Measurements from ENCODE around the gene GRIA4. TPM values are rescaled to one million over a fixed set of nuclear protein-coding genes. Genes with fewer than 3 reads are reported as not detected.

Gene GRIA4
- total RNA-seq, 4 donors from 2014 or later: 0.08 to 1.0 (median 0.76) TPM

GRCh38 chr11:105907319-105907718, 297.4 kb downstream of the GRIA4 start:
- WGBS, 2 donors: 86 to 88% methylated on average over 2 of the region's 2 CpGs
- TF ChIP-seq POLR2A (IDR thresholded peaks at IDR 0.05) (no peak), CTCF (IDR thresholded peaks at IDR 0.05) (no peak)
- DNase-seq (ENCODE audit: low spot score in 2 of 2): no peak
- no peak overlapping the region for H3K4me3 ChIP-seq (ENCODE audit: low read depth, poor library complexity, severe bottlenecking)
- intact Hi-C loops (cut with DNase I; ENCODE audit: low total_unique reads): no loop called here

GRCh38 chr11:105910095-105910715, 300.3 kb downstream of the GRIA4 start:
- no peak overlapping the region for H3K4me3 ChIP-seq (ENCODE audit: low read depth, poor library complexity, severe bottlenecking)
- WGBS, 2 donors: 81 to 86% methylated on average over 5 of the region's 5 CpGs
- intact Hi-C loops (cut with DNase I; ENCODE audit: low total_unique reads): no loop called here
- TF ChIP-seq POLR2A (IDR thresholded peaks at IDR 0.05) (no peak), CTCF (IDR thresholded peaks at IDR 0.05) (no peak)
- no peak for DNase-seq (ENCODE audit: low spot score in 2 of 2)

GRCh38 chr11:105911454-105911853, 301.6 kb downstream of the GRIA4 start:
- H3K4me3 ChIP-seq (ENCODE audit: low read depth, poor library complexity, severe bottlenecking): no peak overlapping the region
- 98 to 100% methylated on average over 1 of the region's 1 CpG for WGBS, 2 donors
- intact Hi-C loops (cut with DNase I; ENCODE audit: low total_unique reads): no loop called here
- no peak for DNase-seq (ENCODE audit: low spot score in 2 of 2)
- TF ChIP-seq POLR2A (IDR thresholded peaks at IDR 0.05): no peak
- no peak for TF ChIP-seq CTCF (IDR thresholded peaks at IDR 0.05)

GRCh38 chr11:105912666-105913065, 302.8 kb downstream of the GRIA4 start:
- intact Hi-C loops (cut with DNase I; ENCODE audit: low total_unique reads): no loop called here
- no peak overlapping the region for H3K4me3 ChIP-seq (ENCODE audit: low read depth, poor library complexity, severe bottlenecking)
- WGBS, 2 donors: 71 to 75% methylated on average over 2 of the region's 2 CpGs
- TF ChIP-seq POLR2A (IDR thresholded peaks at IDR 0.05) (no peak), CTCF (IDR thresholded peaks at IDR 0.05) (no peak)
- DNase-seq (ENCODE audit: low spot score in 2 of 2): no peak

- WGBS, 2 donors: 76 to 77% methylated on average over 4 of the region's 4 CpGs
- intact Hi-C loops (cut with DNase I; ENCODE audit: low total_unique reads): no loop called here
- TF ChIP-seq POLR2A (IDR thresholded peaks at IDR 0.05) (no peak), CTCF (IDR thresholded peaks at IDR 0.05) (no peak)
- no peak overlapping the region for H3K4me3 ChIP-seq (ENCODE audit: low read depth, poor library complexity, severe bottlenecking)
- DNase-seq (ENCODE audit: low spot score in 2 of 2): no peak
Observed at GRCh38 chr11:105915021-105915420, 305.1 kb downstream of the GRIA4 start.

- TF ChIP-seq CTCF (IDR thresholded peaks at IDR 0.05): no peak
- TF ChIP-seq POLR2A (IDR thresholded peaks at IDR 0.05): no peak
- 47 to 53% methylated on average over 1 of the region's 1 CpG for WGBS, 2 donors
- no peak for DNase-seq (ENCODE audit: low spot score in 2 of 2)
- no peak overlapping the region for H3K4me3 ChIP-seq (ENCODE audit: low read depth, poor library complexity, severe bottlenecking)
- intact Hi-C loops (cut with DNase I; ENCODE audit: low total_unique reads): no loop called here
Observed at GRCh38 chr11:105918039-105918438, 308.2 kb downstream of the GRIA4 start.

Data from lower leg skin (tissue), 4 donors.